Measurements from ENCODE around the gene ARHGDIG.
"Not testable (repeated sequence)": the region's sequence is repeated elsewhere in the genome, so short reads cannot be mapped to it uniquely, and the experiment has no call there.

The ARHGDIG gene

GRCh38 chr16:280552-280951 is at the start of gene ARHGDIG:
ARHGDIG (plus strand) TSS chr16:280591; CDS start chr16:280681, 90 bp downstream.
- DNase-seq (ENCODE audit: low read depth), result no peak

GRCh38 chr16:230949-231348 is 49.4 kb upstream of the ARHGDIG start:
- DNase-seq (ENCODE audit: low read depth), result no peak

- DNase-seq (ENCODE audit: low read depth), result peak; percentile 40
Observed at GRCh38 chr16:234468-235305, 45.7 kb upstream of the ARHGDIG start, which contains the start of gene FAM234A. FAM234A (plus strand) TSS chr16:234821; CDS start chr16:254414, 19,593 bp downstream.

GRCh38 chr16:239948-240277 is 40.5 kb upstream of the ARHGDIG start:
- DNase-seq (ENCODE audit: low read depth), result no peak

- no peak for DNase-seq (ENCODE audit: low read depth)
Observed at GRCh38 chr16:240559-240958, 39.8 kb upstream of the ARHGDIG start.

- no peak for DNase-seq (ENCODE audit: low read depth)
Observed at GRCh38 chr16:242281-242680, 38.1 kb upstream of the ARHGDIG start.

GRCh38 chr16:243348-243747 is 37.0 kb upstream of the ARHGDIG start:
- DNase-seq (ENCODE audit: low read depth), result no peak

GRCh38 chr16:245105-245504 is 35.3 kb upstream of the ARHGDIG start:
- no peak for DNase-seq (ENCODE audit: low read depth)

- DNase-seq (ENCODE audit: low read depth), result no peak
Observed at GRCh38 chr16:247027-247426, 33.4 kb upstream of the ARHGDIG start.

- DNase-seq (ENCODE audit: low read depth), result no peak
Observed at GRCh38 chr16:249431-249830, 31.0 kb upstream of the ARHGDIG start.

GRCh38 chr16:252366-253337 is 27.7 kb upstream of the ARHGDIG start:
- no peak for DNase-seq (ENCODE audit: low read depth)

- DNase-seq (ENCODE audit: low read depth), result no peak
Observed at GRCh38 chr16:253833-254232, 26.6 kb upstream of the ARHGDIG start.

- no peak for DNase-seq (ENCODE audit: low read depth)
Observed at GRCh38 chr16:254461-254860, 25.9 kb upstream of the ARHGDIG start.

- DNase-seq (ENCODE audit: low read depth), result no peak
Observed at GRCh38 chr16:255183-255582, 25.2 kb upstream of the ARHGDIG start.

- DNase-seq (ENCODE audit: low read depth), result not testable (repeated sequence)
Observed at GRCh38 chr16:258091-258490, 22.3 kb upstream of the ARHGDIG start.

GRCh38 chr16:259226-259625 is 21.2 kb upstream of the ARHGDIG start:
- no peak for DNase-seq (ENCODE audit: low read depth)

- no peak for DNase-seq (ENCODE audit: low read depth)
Observed at GRCh38 chr16:259814-260253, 20.6 kb upstream of the ARHGDIG start.

GRCh38 chr16:260326-260725 is 20.1 kb upstream of the ARHGDIG start:
- DNase-seq (ENCODE audit: low read depth), result no peak

- no peak for DNase-seq (ENCODE audit: low read depth)
Observed at GRCh38 chr16:261031-261691, 19.2 kb upstream of the ARHGDIG start.

- DNase-seq (ENCODE audit: low read depth), result no peak
Observed at GRCh38 chr16:262121-262745, 18.2 kb upstream of the ARHGDIG start.

- no peak for DNase-seq (ENCODE audit: low read depth)
Observed at GRCh38 chr16:263182-263774, 17.1 kb upstream of the ARHGDIG start.

All from GM04503 (cell line).